ENCODE data around the gene ELL2.
A peak's percentile ranks its signal among the peaks of the same experiment; 100 is the strongest.
"Not testable (repeated sequence)": the region's sequence is repeated elsewhere in the genome, so short reads cannot be mapped to it uniquely, and the experiment has no call there.

The ELL2 gene

DNA sequence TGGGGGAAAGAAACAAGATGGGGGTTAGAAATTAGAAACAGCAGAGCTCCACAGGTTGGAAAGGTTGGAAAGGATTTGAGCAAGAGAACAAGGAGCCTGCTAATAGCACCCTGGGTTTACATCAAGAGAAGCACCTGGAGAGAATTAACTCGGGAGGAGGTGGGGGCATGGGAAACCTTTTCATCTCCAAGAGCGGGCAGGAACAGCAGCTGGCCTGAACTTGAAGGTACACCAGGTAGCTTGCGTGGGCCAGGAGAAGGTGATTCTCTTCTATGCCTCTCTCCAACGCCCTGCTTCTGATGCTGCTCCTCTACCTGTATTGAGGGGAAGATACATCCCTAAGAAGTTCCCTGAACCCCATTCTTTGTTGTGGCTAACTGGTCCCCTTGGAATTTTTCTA lies 102.0 kb downstream of the ELL2 start:
- no peak for DNase-seq (ENCODE audit: low read depth)

DNA sequence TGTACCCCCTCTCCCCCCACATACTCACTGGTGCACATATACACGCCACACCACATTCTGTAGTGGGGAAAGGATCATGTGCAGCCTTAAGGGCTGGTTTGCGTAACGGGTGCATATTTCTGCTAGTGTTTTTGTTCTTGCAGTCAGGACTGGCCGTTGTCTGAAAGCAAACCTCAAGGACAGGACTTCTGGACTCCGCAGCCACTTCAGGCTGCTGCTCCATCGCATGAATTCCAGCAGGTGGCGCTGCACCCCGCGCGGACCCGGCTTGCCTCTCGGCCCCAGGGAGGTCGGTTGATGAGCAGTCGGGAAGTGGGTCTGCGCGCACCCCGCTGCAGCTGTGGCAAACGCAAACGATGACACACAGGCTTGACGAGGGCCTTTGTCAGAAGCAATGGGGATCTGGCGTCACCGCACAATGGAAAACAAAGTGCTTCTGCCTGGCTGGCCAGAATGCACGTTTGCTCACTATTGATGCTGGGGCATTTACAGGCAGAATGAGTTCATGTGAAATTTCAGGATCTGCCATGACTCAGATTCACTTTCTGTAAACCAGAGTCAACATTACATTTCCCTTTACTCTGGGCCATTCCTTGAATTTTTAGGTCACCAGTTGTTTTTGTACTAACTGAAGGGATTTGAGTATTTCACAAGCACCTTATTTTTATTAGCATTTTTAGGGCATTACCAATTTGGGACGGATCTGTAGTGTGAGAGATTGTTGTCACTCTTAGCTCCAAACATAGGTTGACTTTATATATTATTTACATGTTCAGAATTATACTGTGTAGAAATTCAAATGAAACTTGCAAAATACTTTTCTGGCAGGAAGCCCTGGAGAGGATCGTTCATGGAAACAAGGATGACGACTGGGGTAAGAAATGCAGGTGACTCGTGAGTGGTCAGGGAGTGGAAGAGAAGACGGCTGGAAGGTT lies 102.7 kb downstream of the ELL2 start:
- peak; percentile 97 for DNase-seq (ENCODE audit: low read depth)

DNA sequence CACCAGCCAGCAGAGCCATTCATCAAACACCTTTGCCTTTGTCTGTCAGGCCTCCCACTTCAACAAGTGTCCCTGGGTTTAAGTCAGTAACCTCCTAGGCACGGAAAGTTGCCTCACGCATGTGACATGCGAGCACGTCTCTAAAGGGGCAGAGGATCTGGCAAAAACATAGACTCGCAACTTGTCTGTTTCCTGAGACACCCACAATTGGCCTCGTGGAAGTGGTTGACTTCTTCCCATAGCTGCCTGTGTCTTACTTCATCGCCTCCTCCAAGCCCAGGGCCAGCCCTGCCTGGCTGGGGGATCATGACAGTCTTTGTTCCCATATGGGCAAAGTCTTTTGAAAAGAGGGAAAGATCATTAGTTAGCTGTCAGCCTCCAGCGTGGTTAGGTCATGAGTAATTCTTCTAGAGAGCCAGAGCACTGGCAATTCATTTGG lies 103.6 kb downstream of the ELL2 start:
- peak; percentile 94 for DNase-seq (ENCODE audit: low read depth)

DNA sequence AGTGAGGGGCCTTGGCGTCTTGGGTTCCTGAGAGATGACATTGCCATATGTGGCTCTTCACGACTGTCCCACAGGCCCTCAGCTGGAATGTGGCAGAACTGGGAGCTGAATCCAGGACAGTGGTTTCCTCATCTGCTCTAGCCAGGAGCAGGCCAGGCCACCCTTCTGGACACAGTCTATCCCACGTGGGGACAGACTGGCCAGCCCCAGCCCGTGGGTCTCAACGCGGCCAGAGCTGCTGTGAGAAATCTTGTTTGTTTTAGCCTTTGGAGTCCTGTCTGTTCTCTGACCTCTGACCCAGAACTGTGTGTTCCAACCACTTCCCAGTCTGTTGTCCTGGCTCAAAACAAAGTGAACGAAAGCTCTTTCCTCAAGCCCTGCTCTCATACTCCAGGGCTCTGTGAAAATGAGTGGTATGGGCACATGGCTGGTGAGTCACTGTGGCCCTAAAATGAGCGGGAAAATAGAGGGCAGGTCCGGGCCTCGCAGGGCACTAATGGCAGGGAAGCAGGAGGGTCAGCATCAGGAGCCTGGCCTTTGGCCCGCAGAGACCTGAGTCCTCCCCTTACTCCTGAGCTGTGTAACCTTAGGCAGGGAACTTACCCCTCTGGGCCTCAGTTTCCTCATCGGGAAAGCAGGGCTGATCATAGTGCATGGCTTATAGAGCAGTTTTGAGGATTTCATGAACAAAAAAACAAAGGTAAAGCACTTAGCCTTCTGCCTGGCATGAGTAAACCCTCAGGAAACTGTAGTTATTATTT lies 104.3 kb downstream of the ELL2 start:
- no peak for DNase-seq (ENCODE audit: low read depth)

DNA sequence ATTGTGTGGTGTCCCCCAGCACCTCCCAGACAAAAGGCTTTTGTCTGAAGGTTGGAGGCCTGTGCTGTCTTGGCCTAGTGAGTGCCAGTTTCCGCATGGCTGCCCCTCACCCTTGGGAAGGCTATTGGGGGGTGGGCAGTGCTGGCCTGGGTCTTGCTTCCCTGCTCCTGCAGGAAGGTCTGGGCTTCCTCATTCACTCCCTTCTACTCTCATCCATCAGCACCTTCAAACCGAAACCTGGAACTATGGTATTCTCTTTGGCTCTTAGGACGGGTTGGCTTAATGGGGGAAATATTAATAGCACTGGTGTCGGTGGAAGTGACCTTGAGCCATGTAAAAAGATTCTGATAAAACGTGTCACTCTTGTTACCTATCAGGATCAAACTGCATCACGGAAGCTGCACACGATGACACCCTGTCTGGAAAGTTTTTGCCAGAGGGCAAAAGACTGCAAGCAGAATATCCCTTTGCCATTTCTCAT lies 105.1 kb downstream of the ELL2 start:
- no peak for DNase-seq (ENCODE audit: low read depth)

DNA sequence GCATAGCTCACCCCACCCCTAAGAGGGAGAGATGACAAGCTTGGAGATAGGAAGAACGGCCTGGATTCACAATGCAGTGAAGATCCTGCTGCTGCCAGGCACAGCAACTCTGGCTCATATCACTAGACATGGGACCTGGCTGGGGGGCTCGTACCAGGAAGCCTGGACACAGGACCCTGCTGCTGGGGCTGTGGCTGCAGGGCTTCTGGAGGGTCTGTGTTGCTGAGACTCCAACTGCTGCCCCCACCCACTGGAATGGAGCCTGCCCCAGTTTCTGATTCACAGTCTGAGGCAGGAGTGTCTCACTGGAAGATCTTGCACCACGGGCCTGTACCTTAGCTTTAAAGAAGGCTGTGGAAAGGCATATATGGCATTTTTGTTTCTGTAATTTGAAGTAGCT lies 108.2 kb downstream of the ELL2 start:
- DNase-seq (ENCODE audit: low read depth) = no peak

DNA sequence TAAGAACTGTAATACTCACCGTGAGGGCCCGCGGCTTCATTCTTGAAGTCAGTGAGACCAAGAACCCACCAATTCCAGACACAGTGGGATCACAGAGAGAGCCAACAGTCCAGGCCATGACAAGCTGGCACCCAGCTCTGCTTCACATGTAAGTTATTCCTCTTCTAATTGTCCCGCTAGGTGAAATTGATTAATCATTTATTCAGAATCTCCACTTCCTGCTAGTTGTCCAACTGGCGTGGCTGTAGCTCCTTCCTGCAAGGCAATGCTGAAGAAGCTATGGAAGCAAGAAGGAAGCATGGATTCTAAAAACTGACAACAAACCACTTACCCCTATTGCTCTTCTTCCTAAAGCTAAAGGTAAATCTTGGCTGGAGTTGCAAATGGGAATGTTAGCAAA lies 109.1 kb downstream of the ELL2 start:
- no peak for DNase-seq (ENCODE audit: low read depth)

DNA sequence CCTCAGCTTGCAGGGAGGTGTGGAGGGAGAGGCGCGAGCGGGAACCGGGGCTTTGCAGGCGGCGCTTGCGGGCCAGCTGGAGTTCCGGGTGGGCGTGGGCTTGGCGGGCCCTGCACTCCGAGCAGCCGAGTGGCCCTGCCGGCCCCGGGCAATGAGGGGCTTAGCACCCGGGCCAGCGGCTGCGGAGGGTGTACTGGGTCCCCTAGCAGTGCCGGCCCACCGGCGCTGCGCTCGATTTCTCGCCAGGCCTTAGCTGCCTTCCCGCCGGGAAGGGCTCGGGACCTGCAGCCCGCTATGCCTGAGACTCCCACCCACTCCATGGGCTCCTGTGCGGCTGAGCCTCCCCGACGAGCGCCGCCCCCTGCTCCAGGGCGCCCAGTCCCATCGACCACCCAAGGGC lies 110.5 kb downstream of the ELL2 start:
- not testable (repeated sequence) for DNase-seq (ENCODE audit: low read depth)

DNA sequence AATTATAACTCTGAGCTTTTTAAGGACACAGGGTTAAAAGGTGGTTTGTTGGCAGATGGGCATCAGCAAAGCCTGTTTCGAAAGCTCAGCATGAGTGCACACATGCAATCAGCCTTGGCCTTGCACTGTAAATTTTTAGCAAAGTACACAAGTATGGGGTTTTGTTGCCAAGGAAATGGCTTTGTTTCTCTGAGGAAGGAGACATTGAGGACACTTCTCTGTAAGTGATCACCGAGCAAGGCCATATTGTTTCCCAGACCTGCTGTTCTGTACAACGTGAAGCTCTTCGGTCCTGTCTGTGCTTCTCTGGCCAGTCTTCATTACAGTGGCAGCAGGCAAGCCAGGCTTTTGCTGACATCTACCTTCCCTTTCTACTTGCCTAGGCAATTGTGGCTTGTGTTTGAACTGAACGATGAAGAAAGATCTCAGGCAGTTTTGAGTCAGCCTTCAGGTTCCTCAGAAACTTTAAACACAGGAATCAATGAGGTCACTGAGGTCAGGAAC lies 111.2 kb downstream of the ELL2 start:
- DNase-seq (ENCODE audit: low read depth) = no peak

DNA sequence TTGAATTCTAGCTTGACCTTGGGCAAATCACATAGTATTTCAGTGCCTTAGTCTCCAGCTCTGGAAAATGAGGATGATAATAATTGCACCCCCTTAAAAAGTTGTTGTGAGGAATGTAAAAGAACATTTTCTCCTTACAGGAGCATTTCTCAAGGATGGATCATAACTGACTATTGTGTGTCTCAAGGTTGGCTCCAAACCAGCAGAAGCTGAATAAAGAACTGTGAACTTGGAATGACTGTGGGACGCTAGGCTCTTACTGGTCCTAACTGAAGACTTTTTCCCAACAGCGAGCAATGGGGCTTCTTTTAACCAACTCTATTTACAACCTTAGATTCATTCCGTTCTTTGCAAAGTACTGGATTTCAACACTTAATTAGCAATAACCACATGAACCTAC lies 113.0 kb downstream of the ELL2 start:
- no peak for DNase-seq (ENCODE audit: low read depth)

DNA sequence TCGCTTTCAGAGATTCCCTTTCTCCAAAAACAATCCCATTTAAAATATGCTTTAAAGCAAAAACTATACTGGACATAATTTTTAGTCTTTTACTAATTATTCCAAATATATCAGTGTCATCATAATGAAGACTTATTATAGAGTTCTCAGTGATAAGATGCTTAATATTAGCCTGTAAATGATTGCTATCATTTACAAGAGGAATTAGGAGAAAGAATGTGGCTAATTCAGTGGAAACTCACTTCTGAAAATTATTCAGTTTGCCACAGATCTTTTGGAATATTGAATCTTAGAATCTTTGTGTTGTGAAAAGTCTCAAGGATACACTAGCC lies 114.4 kb downstream of the ELL2 start:
- DNase-seq (ENCODE audit: low read depth) = no peak

DNA sequence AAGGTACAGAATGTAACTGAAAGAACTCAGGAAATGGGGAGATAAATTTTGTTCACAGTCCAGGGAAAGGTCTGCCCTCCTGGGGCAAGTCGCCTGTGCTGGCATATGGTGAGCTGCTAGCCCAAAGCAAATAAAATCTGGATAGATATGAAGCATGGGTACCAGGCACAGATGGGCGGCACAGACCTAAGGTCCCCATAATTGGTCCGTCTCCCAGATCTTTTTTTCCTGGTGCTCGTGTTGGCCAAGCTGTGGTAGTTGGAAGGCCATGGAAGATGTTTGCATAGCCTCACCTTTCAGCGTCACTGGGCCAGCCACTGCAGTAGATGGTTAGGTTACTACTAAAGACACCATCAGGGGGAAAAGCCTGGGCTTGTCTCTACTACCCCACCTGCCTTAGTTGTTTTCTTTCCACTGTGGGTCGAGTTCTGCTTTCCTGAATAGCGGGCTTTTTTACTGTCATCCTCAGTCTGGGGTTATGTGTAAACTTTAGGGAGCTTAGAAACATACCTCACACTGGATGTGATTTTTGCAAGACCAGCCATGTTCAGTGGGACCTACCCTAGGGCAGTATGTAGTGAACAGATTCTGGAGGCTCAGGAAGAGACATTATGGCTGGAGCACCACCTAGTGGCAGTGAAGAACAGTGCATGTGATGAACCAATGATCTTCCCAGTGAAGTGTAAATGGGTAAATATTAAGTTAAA lies 114.9 kb downstream of the ELL2 start:
- DNase-seq (ENCODE audit: low read depth) = no peak

DNA sequence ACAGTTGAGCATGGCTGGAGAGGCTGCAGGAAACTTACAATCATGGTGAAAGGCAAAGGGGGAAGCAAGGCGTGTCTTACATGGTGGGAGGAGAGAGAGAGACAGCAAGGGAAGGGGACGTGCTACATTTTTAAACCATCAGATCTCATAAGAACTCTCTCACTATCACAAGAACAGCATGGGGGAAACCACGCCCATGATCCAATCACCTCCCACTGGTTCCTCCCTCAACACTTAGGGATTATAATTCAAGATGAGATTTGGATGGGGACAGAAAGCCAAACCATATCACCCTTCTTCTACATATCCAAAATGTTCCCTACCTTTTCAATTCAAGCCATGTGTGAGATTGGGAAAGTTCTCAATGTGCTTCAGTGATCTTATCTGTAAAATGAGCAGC lies 116.3 kb downstream of the ELL2 start:
- DNase-seq (ENCODE audit: low read depth) = no peak

DNA sequence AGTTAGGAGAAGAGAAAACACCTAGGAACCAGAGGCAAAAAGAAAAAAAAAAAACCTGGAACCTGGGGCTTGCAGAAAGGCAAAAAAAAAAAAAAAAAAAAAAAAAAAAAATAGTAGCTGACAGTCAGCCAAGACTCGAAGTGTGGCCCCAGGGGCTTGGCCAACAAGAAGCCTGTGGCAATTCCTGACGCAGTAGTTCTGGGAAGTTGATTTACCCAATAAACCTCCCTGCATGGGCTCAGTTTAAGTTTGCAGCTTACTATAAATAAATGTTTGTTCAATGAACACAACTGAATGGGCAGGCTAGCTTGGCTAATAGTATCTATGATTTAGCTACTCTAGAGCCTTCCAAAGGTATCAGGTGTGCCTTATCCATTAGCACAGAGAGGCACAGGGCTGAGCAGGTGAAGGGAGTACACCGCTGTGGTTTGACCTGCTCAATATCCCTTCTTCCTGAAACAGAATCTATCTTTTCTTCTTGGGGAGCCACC lies 117.9 kb downstream of the ELL2 start:
- DNase-seq (ENCODE audit: low read depth) = no peak

DNA sequence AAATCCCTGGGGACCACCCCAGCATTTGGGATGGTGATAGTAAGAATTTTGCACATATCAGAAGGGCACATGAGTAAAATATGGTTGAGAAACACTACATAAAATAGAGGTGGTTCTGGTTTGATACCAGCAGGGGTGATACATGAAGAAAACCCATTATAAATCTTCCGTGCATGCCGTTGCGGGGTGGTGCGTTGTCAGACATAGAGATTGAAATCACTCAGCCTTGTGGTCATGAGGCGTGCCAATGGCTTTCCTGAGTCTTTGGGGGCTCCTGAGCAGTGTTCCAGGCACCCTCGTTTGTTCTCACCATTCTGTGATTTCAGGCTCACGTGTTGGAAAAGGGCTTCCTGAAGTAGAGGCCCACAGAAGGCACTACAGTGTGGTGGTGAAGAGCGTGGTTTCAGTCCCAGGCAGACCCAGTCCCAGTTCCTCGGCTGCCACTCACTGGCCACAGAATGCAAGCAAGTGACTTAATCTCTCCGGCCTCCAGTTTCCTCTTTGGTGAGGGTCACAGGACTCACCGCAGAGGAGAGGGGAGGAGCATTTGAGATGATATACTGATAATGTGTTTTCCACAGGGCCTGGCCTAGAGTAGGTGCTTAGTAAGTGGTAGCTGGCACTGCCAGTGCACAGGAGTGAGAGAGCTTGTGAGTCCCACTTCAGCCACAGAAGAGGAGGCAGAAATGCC lies 118.7 kb downstream of the ELL2 start:
- no peak for DNase-seq (ENCODE audit: low read depth)

DNA sequence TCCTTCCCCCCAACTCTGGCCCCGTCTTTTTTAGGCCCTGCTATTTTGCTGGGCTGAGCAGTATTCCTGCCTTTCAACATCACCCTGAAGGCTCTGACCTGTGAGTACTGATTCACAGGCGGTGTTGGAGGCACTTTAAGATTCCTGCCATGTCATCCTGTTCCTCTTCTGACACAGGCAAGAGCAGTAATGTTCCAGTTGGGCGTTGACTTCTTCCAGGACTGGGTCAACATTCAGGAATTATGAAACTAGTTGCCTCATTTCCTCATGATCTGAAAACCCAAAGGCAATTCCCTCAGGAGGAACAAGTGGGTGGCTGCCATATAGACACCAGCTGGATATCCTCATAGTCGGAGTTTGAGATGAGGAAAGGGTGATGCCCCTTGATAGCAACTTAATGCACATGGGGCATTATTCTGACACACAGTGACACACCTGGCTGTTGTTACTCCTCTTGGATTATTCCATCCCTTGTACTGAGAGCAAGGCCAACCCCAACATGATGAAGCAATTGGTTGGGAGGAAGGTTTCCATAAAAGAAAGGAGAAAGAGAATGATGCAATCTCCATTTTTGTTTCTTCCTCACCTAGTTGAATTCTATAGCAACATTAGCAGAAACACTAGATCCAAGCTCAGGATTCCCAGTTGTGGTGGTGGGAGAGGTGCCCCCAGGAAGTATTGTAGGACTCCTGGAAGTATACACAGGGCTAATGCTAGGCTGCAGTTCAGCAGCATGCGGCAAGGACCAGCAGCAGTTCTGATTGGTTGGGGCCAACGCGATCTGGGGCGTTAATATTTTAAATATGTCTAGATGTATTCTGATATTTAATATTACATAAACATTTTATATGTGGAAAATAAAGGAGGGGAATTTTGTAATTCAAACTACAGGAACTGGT lies 119.5 kb downstream of the ELL2 start:
- peak; percentile 67 for DNase-seq (ENCODE audit: low read depth)

DNA sequence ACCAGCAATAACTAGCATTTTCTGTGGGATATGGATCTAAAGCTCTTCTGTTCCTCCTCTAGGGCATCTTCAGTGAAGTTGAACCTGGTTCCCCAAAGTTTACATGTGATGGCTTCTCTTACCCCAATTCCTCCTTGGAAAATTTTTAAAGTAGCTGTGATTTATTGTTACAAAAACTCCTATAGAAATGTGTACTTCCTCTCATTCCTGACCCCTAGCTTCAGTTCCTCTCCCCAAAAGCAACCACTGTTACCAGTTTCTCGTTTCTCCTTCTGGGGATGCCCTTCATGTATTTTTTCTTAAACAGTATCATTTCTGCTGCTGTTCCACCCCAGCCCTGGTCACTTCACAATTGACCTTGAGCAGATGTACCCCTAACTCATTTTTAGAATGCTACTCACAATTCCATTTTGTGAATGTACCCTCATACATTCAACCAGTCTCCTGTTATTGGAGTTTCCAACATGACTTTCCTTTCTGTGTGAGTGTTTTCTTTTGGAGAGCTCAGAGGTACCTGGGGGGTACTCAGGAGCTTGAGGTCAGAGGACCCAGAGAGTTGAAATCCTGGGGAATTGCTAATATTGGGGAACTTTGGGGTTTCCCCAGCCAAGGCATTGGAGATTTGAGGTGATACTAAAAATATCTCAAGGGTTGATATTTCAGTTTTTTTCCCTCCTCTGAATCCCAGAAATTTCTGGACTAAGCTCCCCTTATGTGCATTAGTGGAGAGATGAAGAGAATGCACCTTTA lies 120.5 kb downstream of the ELL2 start:
- DNase-seq (ENCODE audit: low read depth) = no peak

DNA sequence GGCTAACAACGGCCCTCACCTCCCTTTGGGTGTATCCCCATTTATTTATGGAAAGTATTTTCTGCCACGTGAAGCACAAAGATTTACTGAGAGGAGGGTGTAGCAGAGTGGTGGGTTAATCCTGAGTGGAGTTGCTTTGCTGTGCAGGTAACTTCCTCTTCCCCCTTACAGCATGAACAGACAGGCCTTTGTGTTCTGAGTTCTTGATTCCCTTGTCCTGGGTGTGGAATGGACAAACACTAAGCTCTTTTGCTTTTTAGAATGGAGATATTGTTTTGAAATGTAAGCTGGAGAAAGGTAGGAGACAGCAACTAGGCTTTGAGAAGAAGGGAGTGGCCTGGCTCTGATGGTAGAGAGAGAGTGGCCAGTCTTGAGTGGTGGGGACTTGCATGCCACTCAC lies 122.0 kb downstream of the ELL2 start:
- DNase-seq (ENCODE audit: low read depth) = no peak

DNA sequence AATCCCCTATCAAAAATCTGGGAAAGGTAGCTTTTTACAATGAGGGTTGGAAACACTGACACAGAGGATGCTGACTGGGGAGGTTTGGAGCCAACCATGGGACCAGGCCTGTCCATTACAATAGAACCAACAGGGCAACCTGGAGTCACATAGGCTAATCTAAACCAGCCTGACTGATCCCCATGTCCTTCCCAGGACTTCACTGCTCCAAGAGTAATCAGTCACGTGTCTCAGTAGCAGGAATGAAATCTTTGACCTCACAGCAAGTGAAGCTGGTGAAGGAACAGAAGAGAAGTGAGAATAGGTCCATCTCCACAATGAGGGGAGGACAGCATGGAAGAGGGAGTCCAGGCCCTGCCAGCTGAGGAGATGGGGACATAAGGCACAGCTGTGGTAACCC lies 123.1 kb downstream of the ELL2 start:
- no peak for DNase-seq (ENCODE audit: low read depth)

DNA sequence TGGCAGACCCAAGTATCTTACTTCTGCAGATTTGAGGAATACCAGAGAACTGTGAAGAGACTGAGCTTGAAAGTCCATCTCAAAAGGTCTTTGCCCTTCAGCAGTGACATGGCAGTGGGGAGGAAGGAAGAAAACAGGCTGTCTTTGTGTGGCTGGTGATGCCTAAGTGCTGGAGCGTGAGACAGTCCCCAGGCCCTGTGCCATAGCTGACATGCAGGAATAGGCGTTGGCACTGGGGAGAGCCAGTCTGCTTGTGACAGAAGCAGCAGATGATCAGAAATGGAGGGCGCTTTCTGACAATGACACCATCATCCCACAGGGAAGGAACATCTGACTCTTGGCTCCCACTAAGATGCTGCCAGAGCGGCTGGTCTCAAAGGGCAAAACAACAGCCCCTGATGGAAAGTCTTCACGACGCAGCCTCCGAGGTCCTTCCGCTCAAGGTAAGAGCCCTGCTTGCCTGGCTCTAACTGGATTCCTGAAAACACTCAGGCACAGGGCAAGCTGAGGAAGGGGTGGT lies 123.6 kb downstream of the ELL2 start:
- DNase-seq (ENCODE audit: low read depth) = no peak
